ENCODE data around the gene KIF19.
"Not testable (repeated sequence)": the region's sequence is repeated elsewhere in the genome, so short reads cannot be mapped to it uniquely, and the experiment has no call there.

The KIF19 gene, protein sequence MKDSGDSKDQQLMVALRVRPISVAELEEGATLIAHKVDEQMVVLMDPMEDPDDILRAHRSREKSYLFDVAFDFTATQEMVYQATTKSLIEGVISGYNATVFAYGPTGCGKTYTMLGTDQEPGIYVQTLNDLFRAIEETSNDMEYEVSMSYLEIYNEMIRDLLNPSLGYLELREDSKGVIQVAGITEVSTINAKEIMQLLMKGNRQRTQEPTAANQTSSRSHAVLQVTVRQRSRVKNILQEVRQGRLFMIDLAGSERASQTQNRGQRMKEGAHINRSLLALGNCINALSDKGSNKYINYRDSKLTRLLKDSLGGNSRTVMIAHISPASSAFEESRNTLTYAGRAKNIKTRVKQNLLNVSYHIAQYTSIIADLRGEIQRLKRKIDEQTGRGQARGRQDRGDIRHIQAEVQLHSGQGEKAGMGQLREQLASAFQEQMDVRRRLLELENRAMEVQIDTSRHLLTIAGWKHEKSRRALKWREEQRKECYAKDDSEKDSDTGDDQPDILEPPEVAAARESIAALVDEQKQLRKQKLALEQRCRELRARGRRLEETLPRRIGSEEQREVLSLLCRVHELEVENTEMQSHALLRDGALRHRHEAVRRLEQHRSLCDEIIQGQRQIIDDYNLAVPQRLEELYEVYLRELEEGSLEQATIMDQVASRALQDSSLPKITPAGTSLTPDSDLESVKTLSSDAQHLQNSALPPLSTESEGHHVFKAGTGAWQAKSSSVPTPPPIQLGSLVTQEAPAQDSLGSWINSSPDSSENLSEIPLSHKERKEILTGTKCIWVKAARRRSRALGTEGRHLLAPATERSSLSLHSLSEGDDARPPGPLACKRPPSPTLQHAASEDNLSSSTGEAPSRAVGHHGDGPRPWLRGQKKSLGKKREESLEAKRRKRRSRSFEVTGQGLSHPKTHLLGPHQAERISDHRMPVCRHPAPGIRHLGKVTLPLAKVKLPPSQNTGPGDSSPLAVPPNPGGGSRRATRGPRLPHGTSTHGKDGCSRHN

DNA sequence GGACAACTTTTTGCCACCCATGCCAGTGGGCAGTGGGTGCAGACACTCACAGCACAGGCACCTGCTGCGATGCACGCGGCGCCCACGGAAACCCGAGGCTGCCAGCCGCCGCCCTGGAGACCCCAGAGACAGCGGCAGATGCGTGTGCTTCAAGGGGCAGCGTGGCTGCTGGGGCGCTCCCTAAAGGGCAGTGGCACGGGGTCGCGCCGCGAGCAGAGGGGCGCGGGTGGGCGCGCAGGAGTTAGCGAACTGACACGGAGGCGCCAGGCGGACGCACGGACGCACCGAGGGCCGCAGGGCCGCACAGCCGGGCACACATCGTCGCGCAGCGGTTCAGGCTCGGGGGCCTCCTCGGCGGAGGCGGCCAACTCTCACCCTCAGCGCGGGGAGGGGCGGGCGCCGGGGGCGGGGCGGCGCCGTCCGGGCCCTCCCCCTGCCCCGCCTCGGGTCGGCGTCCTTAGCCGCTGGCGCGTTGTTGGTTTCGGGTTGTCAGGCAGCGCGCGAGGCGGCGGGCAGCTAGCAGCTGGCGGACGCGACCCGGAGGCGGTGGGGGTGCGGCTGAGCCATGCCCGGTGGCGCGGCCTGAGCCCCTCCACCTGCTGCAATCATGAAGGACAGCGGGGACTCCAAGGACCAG is at the start of gene KIF19:
KIF19 (plus strand) TSS at position 484 of the 637 bp plus-strand sequence; CDS start at position 608, 124 bp downstream.
- in situ Hi-C loops (cut with MboI; ENCODE audit: low sequenced_read_pairs), result no loop called here

DNA sequence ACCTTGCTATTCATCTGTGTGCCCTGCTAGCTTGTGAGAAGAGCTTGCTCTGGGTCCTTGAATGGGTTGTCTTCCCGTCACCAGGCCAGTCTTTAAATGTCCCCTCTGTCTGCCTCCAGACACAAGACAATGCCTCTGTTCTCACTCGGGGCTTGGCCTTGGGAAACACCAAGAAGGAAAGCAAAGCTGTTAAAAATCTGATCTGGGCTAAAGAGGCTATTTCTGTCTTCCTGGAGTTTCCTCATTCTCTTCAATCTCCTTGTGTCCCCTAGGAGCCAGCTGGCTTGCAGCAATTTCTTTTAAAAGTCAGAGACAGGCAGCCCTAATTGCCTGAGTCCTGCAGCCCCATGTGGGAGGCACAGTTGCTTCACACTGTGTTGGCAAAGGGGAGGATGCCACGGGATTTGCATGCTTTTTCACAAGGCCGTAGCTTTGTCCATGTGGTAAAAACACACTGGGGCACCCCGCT is 49.5 kb upstream of the KIF19 start:
- in situ Hi-C loops (cut with MboI; ENCODE audit: low sequenced_read_pairs), result no loop called here

DNA sequence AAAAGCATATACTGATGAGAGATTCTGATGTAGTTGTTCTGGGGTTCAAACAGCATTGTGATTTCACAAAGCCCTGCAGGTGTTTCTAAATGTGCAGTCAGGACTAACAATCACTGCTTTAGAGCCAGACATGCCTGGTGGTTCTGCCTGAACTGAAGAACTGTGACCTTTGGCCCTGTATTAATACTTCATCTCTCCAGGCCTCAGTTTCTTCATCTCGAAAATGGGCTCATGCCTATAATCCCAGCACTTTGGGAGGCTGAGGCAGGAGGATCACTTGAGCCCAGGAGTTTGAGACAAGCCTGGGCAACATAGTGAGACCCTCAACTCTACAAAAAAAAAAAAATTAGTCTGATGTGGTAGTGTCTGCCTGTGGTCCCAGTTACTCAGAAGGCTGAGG is 48.1 kb upstream of the KIF19 start:
- in situ Hi-C loops (cut with MboI; ENCODE audit: low sequenced_read_pairs), result no loop called here

DNA sequence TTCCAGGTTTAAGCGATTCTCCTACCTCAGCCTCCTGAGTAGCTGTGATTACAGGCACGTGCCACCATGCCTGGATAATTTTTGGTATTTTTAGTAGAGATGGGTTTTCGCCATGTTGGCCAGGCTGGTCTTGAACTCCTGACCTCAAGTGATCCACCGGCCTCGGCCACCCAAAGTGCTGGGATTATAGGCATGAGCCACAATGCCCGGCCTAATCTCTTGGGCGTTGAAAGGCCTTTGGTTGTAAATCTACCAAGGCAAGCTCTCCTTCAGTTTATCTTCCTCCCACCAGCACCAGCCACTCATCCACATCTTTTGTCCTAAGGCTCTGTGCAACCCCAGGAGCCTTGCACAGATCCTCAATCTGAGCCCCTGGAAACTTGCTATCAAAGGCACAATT is 46.4 kb upstream of the KIF19 start:
- in situ Hi-C loops (cut with MboI; ENCODE audit: low sequenced_read_pairs), result not testable (repeated sequence)

DNA sequence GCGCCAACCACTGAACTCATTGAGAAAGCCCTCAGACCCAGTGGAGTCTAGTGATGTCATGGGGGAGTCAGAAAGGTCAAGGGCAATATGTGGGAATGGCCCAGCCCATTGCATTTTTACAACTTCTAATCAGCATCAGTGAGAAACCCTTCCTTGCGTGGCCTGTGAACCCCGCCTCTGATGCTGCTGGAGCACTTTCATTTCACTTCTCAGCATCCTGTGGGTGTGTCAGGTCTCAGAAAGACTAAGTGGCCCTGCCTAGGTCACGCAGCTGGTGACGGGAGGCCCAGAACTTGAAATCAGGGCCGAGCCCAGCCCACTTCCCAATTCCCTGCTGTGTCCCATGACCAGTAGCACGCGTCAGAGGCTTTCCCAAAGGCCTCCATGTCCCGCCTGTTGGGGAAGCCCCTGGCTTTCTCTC is 45.9 kb upstream of the KIF19 start:
- in situ Hi-C loops (cut with MboI; ENCODE audit: low sequenced_read_pairs), result no loop called here

DNA sequence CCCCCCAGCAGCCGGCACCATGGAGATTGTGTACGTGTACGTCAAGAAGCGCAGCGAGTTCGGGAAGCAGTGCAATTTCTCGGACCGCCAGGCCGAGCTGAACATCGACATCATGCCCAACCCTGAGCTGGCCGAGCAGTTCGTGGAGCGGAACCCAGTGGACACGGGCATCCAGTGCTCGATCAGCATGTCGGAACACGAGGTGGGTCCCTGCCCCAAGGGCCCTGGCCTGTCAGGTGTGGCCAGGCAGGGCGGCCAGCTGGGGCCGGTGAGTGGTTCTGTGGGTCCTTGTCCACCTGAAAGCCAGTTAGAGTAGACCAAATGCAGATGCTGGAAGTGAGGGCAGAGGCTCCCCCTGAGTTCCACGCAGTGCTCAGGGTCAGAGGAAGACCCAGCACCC is 44.2 kb upstream of the KIF19 start:
- in situ Hi-C loops (cut with MboI; ENCODE audit: low sequenced_read_pairs), result no loop called here

DNA sequence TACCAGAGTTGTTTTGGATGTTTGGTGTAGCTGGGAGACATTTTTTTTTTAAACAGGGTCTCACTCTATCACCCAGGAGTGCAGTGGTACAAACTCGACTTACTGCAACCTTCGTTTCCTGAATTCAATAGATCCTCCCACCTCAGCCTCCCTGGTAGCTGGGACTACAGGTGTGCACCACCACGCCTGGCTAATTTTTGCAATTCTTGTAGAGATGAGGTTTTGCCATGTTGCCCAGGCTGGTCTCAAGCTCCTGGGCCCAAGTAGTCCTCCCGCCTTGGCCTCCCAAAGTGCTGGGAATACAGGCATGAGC is 43.8 kb upstream of the KIF19 start:
- in situ Hi-C loops (cut with MboI; ENCODE audit: low sequenced_read_pairs), result not testable (repeated sequence)

DNA sequence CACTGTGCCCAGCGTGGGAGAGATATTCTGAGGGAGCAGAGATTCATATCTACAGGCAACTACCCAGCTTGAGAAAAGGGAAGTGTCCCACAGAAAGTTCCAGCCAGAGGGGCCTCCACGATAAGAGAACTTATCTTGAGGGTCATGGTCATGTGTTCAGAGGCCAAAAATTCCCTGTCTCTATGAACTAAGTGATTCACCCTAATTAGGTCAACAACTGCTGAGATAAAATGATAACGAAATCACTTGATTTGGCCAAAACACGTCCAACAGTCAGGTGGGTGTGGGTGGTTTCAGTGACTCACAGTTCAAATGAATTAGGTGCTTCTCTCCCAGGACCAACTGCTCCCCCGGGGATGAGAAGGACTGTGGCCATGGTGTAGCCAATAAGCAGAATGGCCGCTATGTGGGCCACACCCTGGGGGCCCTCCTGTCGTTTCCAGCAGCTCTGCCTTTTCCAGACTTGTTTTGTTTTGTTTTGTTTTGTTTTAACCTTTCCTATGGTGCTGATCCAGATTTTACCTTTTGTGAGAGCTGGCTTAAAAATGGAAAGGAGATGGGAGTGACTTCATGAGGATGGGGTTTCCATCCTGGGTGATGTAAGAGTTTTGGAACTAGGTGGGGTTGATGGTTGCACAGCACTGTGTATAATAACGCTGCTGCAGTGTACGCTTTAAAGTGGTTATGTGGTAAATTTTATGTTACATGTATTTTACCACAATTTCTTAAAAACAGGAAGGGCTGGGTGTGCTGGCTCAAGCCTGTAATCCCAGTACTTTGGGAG is 43.2 kb upstream of the KIF19 start:
- in situ Hi-C loops (cut with MboI; ENCODE audit: low sequenced_read_pairs), result no loop called here

DNA sequence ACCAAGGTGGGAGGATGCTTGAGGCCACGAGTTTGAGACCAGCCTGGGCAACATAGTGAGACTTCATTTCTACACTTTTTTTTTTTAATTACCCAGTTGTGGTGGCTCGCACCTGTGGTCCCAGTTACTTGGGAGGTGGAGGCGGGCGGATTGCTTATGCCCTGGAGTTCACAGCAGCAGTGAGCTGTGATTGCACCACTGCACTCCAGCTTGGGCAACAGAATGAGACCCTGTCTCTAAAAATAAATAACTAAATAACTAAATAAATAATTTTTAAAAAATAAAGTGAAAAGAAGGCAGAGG is 42.7 kb upstream of the KIF19 start:
- in situ Hi-C loops (cut with MboI; ENCODE audit: low sequenced_read_pairs), result no loop called here

DNA sequence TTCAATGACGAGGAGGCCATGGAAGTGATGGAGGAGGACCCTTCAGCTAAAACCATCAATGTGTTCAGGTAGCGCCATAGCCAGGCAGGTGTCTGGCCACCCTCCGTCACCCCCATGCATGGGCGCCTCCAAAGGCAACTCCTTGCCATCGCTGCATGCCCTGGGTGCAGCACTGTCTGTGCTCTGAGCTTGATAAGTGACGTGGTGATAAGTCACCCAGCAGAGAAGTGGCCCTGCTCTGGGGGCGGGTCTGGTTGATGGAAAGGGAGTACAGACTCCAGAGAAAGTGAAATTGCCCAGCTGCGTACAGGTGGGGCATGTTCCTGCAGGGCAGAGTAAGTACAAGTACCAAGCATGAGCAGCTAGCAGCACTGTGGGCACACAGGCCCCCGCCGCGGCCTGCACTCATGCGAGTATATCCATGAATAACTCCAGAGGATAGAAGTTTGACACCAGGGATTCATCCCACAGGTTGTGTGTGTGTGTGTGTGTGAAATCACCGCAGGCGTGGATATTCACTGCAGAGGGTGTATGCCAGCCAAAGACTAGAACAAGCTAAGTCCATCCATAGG is 38.9 kb upstream of the KIF19 start:
- in situ Hi-C loops (cut with MboI; ENCODE audit: low sequenced_read_pairs), result no loop called here

DNA sequence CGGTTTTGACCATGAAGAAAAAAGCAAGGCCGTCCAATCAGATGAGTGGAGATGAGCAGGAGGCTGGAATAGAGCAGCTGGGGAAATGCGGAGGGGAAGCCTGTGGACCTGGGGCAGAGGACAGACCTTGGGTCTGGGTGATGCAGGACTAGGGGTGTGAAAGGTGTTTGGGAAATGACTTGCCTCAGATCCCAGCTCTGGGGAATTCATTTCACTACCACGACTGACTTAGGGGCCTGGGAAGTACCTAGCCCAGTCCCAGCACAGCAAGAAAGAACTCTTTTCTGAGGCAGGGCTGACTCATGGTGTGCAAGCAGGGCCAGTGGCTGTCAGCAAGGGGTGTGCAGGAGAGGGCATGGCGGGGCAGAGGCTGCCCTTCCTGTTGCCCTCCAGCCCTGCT is 37.2 kb upstream of the KIF19 start:
- in situ Hi-C loops (cut with MboI; ENCODE audit: low sequenced_read_pairs), result no loop called here

DNA sequence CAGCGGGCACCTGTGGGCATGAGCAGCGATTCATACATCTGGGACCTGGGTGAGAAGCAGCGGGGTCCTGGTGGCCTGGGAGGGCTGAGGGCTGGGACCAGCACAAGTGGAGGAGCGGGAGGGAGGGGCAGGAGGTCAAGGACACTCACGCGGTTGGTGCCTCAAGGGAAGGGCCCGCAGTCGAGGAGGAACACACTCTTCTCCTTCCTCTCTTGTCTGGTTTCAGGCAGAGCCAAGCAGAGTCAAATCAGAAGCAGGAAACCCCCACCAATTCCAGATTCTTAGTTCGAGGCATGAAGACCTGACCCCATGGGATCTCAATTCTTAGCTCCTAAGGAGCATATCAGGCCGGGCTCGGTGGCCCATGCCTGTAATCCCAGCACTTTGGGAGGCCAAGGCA is 36.3 kb upstream of the KIF19 start:
- in situ Hi-C loops (cut with MboI; ENCODE audit: low sequenced_read_pairs), result no loop called here

DNA sequence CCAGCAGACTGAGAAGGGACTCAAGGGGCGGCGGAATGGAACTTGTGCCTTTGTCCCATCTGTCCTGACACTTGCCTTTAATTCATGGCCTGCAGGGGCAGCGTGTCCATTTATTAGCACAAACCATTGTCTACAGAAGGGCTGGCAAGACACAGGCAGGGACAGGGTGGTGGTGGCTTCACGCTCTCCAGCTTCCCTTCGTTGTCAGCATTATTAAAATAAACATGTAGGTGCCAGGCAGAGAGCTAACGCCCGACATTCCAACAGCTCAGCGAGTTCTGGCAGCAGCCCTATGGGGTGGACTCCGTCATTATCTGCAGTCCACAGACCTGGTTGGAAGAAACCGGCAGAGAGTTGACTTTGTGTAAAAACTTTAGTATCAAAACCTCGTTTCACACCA is 35.7 kb upstream of the KIF19 start:
- in situ Hi-C loops (cut with MboI; ENCODE audit: low sequenced_read_pairs), result no loop called here

DNA sequence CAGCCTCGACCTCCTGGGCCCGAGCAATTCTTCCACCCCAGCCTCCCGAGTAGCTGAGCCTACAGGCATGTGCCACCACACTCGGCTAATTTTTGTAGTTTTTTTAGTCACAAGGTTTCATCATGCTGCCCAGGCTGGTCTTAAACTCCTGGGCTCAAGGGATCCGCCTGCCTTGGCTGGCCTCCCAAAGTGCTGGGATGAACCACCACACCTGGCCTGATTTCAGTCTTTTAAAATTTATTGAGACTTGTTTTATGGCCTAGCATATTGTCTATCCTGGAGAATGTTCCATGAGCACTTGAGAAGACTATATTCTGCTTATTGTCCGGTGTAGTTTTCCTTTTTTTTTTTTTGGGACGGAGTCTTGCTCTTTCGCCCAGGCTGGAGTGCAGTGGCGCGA is 33.5 kb upstream of the KIF19 start:
- in situ Hi-C loops (cut with MboI; ENCODE audit: low sequenced_read_pairs), result no loop called here

DNA sequence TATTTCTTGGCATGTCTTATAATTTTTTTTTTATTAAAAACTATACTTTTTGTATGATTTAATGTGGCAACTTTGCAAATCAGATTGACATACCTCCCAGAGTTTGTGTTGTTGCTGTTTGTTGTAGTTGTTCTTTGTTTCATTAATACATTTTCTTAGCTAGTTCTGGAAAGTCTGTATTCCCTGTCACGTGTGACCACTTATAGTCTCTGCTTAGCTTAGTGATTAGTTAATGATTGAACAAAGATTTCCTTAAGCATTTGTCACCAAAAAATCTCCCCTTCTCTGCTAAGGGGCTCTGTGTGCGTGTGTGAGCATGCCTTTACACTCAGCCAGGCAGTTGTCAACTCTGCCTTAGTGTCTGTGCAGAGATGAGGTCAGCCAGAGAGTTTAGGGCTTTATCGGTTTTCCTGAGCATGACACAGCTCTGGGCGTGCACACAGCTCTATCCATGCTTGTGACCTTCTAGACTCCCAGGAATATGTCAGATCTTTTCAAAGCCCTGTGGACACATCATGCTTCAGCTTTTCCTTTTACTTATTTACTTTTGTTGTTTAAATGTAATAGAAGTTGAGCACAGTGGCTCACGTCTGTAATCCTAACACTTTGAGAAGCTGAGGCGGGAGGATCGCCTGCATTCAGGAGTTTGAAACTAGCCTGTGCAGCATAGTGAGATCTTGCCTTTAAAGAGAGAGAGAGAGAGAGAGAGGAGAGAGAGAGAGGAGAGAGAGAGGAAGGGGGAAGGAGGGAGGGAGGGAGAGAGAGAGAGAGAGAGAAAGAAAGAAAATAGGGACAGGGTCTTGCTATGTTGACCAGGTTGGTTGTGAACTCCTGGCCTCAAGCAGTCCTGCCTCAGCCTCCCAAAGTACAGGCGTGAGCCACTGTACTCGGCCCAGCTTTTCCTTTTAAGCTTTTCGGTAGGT is 30.1 kb upstream of the KIF19 start:
- in situ Hi-C loops (cut with MboI; ENCODE audit: low sequenced_read_pairs), result no loop called here

DNA sequence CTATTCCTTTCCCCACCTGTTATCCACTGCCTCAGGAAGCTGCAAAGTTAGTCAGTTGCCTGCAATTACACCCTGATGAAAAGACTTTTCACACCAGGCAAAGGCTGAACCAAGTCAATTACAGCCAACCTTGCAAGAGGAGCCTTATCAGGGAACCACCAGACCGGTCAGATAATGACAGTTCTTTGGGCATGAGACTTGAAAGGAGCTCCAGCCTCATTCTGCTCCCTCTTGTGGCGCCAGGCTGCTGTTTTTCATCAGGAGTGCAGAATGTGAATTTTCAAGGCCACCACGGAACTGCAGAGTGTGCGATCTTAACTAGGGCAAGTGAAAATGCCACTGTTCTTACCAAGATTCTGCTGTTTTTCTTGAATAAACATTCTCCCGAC is 29.5 kb upstream of the KIF19 start:
- in situ Hi-C loops (cut with MboI; ENCODE audit: low sequenced_read_pairs), result no loop called here

DNA sequence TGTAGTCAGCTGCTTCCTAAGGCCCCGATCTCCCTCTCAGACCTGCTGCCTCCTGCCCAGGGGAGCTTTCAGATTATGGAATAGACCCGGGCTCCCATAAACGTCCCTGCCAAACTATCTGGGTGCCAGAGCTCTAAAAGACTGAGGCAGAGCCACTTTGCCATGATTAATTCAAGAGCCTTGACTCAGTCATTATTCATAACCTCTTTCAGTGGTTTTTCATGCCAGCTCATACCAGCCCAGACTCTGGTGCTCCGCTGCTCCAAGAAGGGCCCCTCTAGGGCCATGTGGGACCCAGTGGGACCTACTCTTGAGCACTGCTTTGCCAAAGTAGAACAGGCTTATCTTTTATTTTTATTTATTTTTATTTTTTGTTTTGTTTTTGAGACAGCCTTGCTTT is 28.1 kb upstream of the KIF19 start:
- in situ Hi-C loops (cut with MboI; ENCODE audit: low sequenced_read_pairs), result no loop called here

DNA sequence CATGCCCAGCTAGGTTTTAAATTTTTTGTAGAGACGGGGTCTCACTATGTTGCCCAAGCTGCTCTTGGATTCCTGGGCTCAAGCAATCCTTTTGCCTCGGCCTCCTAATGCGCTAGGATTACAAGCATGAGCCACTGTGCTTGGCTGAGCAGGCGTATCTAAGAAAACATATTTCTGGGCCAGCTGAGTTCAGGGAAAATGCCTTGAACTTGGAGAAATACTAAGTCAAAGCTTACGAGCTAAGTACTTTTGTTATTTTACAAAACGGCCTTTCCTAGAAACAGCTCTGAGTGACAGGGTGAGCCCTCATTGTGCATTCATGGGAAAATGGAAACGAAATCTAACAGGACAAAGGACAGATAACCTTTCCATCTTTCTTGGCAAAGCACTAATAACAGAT is 27.2 kb upstream of the KIF19 start:
- in situ Hi-C loops (cut with MboI; ENCODE audit: low sequenced_read_pairs), result no loop called here

DNA sequence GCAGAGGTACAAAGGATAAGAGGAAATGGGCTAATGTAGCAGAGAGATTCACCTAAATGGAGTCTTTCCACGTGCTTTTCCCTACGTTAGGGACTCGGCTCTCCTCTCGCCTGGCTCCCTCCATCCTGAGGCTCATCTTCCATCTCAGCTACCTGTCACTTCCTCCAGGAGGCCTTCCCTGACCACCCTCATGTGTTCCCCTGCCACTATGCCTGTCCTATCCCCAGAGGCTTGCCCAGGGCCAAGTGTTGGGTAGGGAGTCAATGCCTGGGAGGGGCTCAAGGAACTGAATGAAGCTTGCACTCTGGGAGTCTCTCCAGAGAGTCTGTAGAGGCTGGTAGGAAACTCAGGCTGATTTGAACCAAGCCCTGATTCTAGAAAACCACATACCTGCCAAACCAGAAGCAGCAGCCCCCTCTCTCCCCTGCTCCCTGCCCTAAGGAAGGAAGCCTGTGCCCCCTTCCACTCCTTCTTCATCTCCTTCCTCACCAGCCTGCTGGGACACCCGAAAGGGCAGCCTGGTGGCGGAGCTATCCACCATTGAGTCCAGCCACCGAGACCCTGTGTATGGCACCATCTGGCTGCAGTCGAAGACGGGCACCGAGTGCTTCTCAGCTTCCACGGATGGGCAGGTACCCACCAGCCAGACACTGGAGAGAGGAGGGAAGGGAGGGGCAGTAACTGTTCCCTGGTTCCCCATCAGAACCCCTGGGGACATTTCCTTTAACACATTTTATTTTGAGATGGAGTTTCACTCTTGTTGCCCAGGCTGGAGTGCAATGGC is 26.6 kb upstream of the KIF19 start:
- in situ Hi-C loops (cut with MboI; ENCODE audit: low sequenced_read_pairs), result no loop called here

Data from hTERT RPE-1 (cell line).